SK-N-SH treated with all-trans-retinoic acid at 6 μM for 48 hours (cell line): ENCODE measurements around the gene FNDC3A.

Experiments used
- ATAC-seq: fragments of 200-7000 bp; cut with Tn5 transposase; 3 replicates; pipeline ENCODE4 v1.9.1; 2020; ENCODE audit warnings: mild to moderate bottlenecking, moderate library complexity
- ARNTL ChIP-seq: fragments of 450-650 bp; formaldehyde crosslinking; IDR thresholded peaks from 2 replicates; pipeline ENCODE4 v1.5.0; 2020; ENCODE audit warnings: low read depth, mild to moderate bottlenecking, moderate library complexity, borderline replicate concordance
- BACH2 ChIP-seq: fragments of 250-450 bp; sonication (Bioruptor Pico); IDR thresholded peaks from 2 replicates; pipeline ENCODE4 v1.9.0; 2021; ENCODE audit warnings: mild to moderate bottlenecking, borderline replicate concordance
- CSDC2 ChIP-seq: fragments of 250-450 bp; sonication (Bioruptor Pico); IDR thresholded peaks from 2 replicates; pipeline ENCODE4 v1.5.0; 2020; ENCODE audit warnings: mild to moderate bottlenecking, moderate library complexity
- ESRRG ChIP-seq: fragments of 250-450 bp; sonication (Bioruptor Pico); IDR thresholded peaks from 2 replicates; pipeline ENCODE4 v1.6.1; 2021; ENCODE audit warnings: mild to moderate bottlenecking
- GLIS3 ChIP-seq: fragments of 250-450 bp; sonication (Bioruptor Pico); IDR thresholded peaks from 2 replicates; pipeline ENCODE4 v1.5.0; 2020; ENCODE audit warnings: mild to moderate bottlenecking, moderate library complexity
- ISL1 ChIP-seq: fragments of 250-450 bp; sonication (Bioruptor Pico); IDR thresholded peaks from 2 replicates; pipeline ENCODE4 v2.1.2; 2022; ENCODE audit warnings: mild to moderate bottlenecking, moderate library complexity
- OSR1 ChIP-seq: fragments of 250-450 bp; sonication (Bioruptor Pico); IDR thresholded peaks from 2 replicates; pipeline ENCODE4 v1.8.0; 2022; ENCODE audit warnings: moderate library complexity, mild to moderate bottlenecking, inconsistent platforms
- PPARA ChIP-seq: fragments of 250-450 bp; sonication (Bioruptor Pico); IDR thresholded peaks from 2 replicates; pipeline ENCODE4 v1.5.0; 2020; ENCODE audit warnings: mild to moderate bottlenecking, borderline replicate concordance
- RARB ChIP-seq: fragments of 250-450 bp; sonication (Bioruptor Pico); IDR thresholded peaks from 2 replicates; pipeline ENCODE4 v1.8.0; 2021; ENCODE audit warnings: mild to moderate bottlenecking, moderate library complexity
- SNAI2 ChIP-seq: fragments of 250-450 bp; sonication (Bioruptor Pico); IDR thresholded peaks from 2 replicates; pipeline ENCODE4 v1.5.0; 2020; ENCODE audit warnings: mild to moderate bottlenecking, moderate library complexity
- TCF4 ChIP-seq: fragments of 250-450 bp; sonication (Bioruptor Pico); IDR thresholded peaks from 2 replicates; pipeline ENCODE4 v1.8.0; 2021; ENCODE audit warnings: mild to moderate bottlenecking, moderate library complexity, borderline replicate concordance
- ZC3H10 ChIP-seq: fragments of 250-450 bp; sonication (Bioruptor Pico); IDR thresholded peaks from 2 replicates; pipeline ENCODE4 v1.5.1; 2021; ENCODE audit warnings: mild to moderate bottlenecking, moderate library complexity
- ZFP3 ChIP-seq: fragments of 250-450 bp; sonication (Bioruptor Pico); IDR thresholded peaks from 2 replicates; pipeline ENCODE4 v1.5.0; 2020; ENCODE audit warnings: mild to moderate bottlenecking, moderate library complexity
- ZFP30 ChIP-seq: fragments of 450-650 bp; formaldehyde crosslinking; IDR thresholded peaks from 2 replicates; pipeline ENCODE4 v1.5.0; 2022; ENCODE audit warnings: mild to moderate bottlenecking, moderate library complexity
- ZNF565 ChIP-seq: fragments of 450-650 bp; formaldehyde crosslinking; conservative IDR thresholded peaks from 2 replicates; pipeline ENCODE4 v1.5.0; 2020; ENCODE audit warnings: low read depth, mild to moderate bottlenecking, moderate library complexity
- ZNF70 ChIP-seq: fragments of 450-650 bp; formaldehyde crosslinking; IDR thresholded peaks from 2 replicates; pipeline ENCODE4 v1.5.0; 2020; ENCODE audit warnings: mild to moderate bottlenecking, moderate library complexity
- ZNF8 ChIP-seq: fragments of 450-650 bp; formaldehyde crosslinking; IDR thresholded peaks from 2 replicates; pipeline ENCODE4 v1.5.0; 2020; ENCODE audit warnings: mild to moderate bottlenecking, moderate library complexity
- TF ChIP-seq, protein P1 (sequence below): fragments of 250-450 bp; sonication (Bioruptor Pico); IDR thresholded peaks from 2 replicates; pipeline ENCODE4 v1.5.1; 2020; ENCODE audit warnings: low read depth, mild to moderate bottlenecking, moderate library complexity
- TF ChIP-seq, protein P2 (sequence below): fragments of 250-450 bp; sonication (Bioruptor Pico); IDR thresholded peaks from 2 replicates; pipeline ENCODE4 v1.8.0; 2021; ENCODE audit warnings: low read depth, mild to moderate bottlenecking, moderate library complexity, borderline replicate concordance
- TF ChIP-seq, protein P3 (sequence below): fragments of 250-450 bp; sonication (Bioruptor Pico); IDR thresholded peaks from 2 replicates; pipeline ENCODE4 v1.5.1; 2021; ENCODE audit warnings: mild to moderate bottlenecking, moderate library complexity
- TF ChIP-seq, protein P4 (sequence below): fragments of 250-450 bp; sonication (Bioruptor Pico); IDR thresholded peaks from 2 replicates; pipeline ENCODE4 v1.8.0; 2020; ENCODE audit warnings: mild to moderate bottlenecking, moderate library complexity, borderline replicate concordance
- TF ChIP-seq, protein P5 (sequence below): fragments of 250-450 bp; sonication (Bioruptor Pico); IDR thresholded peaks from 2 replicates; pipeline ENCODE4 v1.5.0; 2020; ENCODE audit warnings: mild to moderate bottlenecking, moderate library complexity

FNDC3A gene

DNA sequence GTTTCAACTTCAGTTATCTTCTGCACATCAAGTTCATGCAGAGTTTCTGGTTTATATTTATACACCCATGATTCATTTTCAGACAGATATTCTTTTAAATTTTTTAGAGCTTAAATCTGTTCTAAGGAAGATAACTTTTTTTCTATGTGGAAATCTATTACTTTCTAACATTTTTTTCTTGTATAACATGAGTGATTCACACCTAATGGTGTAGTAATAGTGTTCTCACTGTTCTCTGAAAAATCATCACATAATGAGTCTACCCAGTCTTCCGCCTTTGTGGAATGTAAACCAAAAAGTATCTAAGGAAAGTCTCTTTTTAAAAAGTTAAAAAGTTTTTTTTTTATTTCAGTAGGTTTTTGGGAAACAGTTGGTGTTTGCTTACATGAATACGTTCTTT is 70.8 kb downstream of the FNDC3A start (continued):
- TF ChIP-seq, protein P1, sequence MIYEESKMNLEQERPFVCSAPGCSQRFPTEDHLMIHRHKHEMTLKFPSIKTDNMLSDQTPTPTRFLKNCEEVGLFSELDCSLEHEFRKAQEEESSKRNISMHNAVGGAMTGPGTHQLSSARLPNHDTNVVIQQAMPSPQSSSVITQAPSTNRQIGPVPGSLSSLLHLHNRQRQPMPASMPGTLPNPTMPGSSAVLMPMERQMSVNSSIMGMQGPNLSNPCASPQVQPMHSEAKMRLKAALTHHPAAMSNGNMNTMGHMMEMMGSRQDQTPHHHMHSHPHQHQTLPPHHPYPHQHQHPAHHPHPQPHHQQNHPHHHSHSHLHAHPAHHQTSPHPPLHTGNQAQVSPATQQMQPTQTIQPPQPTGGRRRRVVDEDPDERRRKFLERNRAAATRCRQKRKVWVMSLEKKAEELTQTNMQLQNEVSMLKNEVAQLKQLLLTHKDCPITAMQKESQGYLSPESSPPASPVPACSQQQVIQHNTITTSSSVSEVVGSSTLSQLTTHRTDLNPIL (CRISPR knock-in tag), result no peak
- no peak for TF ChIP-seq ZFP3 (CRISPR knock-in tag)

DNA sequence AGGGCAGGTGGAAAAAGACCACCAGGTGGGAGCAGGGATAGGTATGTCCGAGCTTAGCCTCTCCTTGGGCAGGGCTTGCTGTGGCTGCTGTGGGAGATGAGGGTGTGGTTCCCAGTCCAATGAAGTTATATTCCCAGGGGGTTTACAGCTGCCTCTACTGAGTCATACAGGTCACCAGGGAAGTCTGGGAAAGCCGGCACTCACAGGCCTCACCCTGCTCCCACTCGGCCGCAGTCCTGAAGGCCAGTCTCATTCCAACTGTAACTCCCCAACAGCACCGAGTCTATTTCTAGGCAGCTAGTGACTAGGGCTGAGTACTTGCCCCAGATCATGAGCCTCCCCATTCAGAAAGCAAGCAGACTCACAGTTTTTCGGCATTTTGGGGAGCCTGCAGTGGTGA is 77.1 kb downstream of the FNDC3A start:
- ATAC-seq, result no peak
- TF ChIP-seq SNAI2 (CRISPR knock-in tag) (no peak), ZC3H10 (CRISPR knock-in tag) (no peak)

DNA sequence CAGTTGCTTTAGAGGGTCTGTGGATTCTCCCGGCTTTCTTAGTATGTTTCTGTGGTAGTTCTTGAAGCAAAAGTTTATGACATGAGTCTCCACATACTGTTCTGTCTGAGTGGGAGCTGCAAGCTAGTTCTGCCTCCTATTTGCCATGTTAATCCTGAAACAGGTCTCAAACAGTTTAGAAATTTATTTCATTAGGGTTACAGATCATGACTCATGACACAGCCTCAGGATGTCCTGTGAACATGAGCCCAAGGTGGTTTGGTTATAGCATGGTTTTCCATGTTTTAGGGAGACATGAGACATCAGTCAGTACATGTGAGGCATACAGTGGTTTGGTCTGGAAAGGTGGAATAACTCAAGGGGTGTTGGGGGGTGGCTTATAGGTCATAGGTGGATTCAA is 77.5 kb downstream of the FNDC3A start:
- no peak for ATAC-seq
- TF ChIP-seq ISL1 (CRISPR knock-in tag), result no peak
- no peak for TF ChIP-seq ZNF565
- no peak for TF ChIP-seq ZNF8 (CRISPR knock-in tag)
- TF ChIP-seq ESRRG (CRISPR knock-in tag), result no peak
- TF ChIP-seq ZFP3 (CRISPR knock-in tag), result no peak
- TF ChIP-seq BACH2 (CRISPR knock-in tag), result no peak
- TF ChIP-seq TCF4, result no peak

DNA sequence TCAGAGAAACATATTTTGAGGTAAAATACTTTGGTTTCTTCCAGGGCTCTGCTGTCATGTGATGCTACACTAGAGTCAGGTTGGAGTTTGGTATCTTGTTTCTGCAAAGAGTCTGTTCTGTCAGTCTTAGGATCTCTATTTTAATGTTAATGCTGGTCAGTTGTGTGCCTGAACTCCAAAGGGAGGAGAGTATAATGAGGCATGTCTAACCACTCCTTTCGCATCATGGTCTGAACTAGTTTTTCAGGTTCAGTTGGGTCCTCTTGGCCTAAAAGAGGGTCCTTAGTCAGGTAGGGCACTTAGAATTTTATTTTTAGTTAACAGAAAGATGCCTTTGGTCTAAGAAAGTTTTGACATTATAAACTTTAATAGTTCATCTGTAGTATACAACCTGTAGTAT is 78.2 kb downstream of the FNDC3A start:
- TF ChIP-seq OSR1 (CRISPR knock-in tag) (no peak), ESRRG (CRISPR knock-in tag) (no peak), PPARA (CRISPR knock-in tag) (no peak), ZNF70 (CRISPR knock-in tag) (no peak), ISL1 (CRISPR knock-in tag) (no peak), ZC3H10 (CRISPR knock-in tag) (no peak), TCF4 (no peak), RARB (no peak), ZFP3 (CRISPR knock-in tag) (no peak), GLIS3 (CRISPR knock-in tag) (no peak), CSDC2 (no peak)
- TF ChIP-seq, protein P2, sequence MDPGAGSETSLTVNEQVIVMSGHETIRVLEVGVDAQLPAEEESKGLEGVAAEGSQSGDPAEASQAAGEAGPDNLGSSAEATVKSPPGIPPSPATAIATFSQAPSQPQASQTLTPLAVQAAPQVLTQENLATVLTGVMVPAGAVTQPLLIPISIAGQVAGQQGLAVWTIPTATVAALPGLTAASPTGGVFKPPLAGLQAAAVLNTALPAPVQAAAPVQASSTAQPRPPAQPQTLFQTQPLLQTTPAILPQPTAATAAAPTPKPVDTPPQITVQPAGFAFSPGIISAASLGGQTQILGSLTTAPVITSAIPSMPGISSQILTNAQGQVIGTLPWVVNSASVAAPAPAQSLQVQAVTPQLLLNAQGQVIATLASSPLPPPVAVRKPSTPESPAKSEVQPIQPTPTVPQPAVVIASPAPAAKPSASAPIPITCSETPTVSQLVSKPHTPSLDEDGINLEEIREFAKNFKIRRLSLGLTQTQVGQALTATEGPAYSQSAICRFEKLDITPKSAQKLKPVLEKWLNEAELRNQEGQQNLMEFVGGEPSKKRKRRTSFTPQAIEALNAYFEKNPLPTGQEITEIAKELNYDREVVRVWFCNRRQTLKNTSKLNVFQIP (CRISPR knock-in tag), result no peak
- TF ChIP-seq, protein P3, sequence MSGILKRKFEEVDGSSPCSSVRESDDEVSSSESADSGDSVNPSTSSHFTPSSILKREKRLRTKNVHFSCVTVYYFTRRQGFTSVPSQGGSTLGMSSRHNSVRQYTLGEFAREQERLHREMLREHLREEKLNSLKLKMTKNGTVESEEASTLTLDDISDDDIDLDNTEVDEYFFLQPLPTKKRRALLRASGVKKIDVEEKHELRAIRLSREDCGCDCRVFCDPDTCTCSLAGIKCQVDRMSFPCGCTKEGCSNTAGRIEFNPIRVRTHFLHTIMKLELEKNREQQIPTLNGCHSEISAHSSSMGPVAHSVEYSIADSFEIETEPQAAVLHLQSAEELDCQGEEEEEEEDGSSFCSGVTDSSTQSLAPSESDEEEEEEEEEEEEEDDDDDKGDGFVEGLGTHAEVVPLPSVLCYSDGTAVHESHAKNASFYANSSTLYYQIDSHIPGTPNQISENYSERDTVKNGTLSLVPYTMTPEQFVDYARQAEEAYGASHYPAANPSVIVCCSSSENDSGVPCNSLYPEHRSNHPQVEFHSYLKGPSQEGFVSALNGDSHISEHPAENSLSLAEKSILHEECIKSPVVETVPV, result no peak
- TF ChIP-seq, protein P4, sequence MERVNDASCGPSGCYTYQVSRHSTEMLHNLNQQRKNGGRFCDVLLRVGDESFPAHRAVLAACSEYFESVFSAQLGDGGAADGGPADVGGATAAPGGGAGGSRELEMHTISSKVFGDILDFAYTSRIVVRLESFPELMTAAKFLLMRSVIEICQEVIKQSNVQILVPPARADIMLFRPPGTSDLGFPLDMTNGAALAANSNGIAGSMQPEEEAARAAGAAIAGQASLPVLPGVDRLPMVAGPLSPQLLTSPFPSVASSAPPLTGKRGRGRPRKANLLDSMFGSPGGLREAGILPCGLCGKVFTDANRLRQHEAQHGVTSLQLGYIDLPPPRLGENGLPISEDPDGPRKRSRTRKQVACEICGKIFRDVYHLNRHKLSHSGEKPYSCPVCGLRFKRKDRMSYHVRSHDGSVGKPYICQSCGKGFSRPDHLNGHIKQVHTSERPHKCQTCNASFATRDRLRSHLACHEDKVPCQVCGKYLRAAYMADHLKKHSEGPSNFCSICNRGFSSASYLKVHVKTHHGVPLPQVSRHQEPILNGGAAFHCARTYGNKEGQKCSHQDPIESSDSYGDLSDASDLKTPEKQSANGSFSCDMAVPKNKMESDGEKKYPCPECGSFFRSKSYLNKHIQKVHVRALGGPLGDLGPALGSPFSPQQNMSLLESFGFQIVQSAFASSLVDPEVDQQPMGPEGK (CRISPR knock-in tag), result no peak
- no peak for ATAC-seq

DNA sequence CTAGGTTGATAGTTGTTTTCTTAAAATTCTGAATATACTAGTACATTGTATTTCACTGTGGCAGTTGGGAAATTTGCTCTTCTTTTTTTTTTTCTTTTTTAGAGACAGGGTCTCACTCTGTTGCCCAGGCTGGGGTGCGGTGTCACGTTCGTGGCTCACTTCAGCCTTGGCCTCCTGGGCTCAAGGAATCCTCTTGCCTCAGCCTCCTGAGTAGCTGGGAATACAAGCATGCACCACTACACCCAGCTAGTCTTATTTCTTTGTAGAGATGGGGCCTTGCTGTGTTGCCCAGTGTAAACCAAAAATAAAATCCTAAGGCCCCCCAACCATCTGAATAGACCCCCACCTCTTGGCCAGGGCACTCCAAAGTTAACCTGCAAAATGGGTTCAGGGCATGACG is 79.3 kb downstream of the FNDC3A start:
- ATAC-seq, result no peak
- TF ChIP-seq ARNTL (no peak), ZNF70 (CRISPR knock-in tag) (no peak), RARB (no peak), ZC3H10 (CRISPR knock-in tag) (no peak), GLIS3 (CRISPR knock-in tag) (no peak), BACH2 (CRISPR knock-in tag) (no peak), ZFP30 (CRISPR knock-in tag) (no peak)
- TF ChIP-seq, protein P1 (CRISPR knock-in tag), result no peak
- TF ChIP-seq, protein P5, sequence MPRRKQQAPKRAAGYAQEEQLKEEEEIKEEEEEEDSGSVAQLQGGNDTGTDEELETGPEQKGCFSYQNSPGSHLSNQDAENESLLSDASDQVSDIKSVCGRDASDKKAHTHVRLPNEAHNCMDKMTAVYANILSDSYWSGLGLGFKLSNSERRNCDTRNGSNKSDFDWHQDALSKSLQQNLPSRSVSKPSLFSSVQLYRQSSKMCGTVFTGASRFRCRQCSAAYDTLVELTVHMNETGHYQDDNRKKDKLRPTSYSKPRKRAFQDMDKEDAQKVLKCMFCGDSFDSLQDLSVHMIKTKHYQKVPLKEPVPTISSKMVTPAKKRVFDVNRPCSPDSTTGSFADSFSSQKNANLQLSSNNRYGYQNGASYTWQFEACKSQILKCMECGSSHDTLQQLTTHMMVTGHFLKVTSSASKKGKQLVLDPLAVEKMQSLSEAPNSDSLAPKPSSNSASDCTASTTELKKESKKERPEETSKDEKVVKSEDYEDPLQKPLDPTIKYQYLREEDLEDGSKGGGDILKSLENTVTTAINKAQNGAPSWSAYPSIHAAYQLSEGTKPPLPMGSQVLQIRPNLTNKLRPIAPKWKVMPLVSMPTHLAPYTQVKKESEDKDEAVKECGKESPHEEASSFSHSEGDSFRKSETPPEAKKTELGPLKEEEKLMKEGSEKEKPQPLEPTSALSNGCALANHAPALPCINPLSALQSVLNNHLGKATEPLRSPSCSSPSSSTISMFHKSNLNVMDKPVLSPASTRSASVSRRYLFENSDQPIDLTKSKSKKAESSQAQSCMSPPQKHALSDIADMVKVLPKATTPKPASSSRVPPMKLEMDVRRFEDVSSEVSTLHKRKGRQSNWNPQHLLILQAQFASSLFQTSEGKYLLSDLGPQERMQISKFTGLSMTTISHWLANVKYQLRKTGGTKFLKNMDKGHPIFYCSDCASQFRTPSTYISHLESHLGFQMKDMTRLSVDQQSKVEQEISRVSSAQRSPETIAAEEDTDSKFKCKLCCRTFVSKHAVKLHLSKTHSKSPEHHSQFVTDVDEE (CRISPR knock-in tag), result no peak
- TF ChIP-seq, protein P3, result no peak
- TF ChIP-seq, protein P2 (CRISPR knock-in tag), result no peak
